ENCODE results near the gene F2R. TPM values are rescaled to one million over a fixed set of nuclear protein-coding genes. Genes with fewer than 3 reads are reported as not detected.
"Not testable (repeated sequence)": the region's sequence is repeated elsewhere in the genome, so short reads cannot be mapped to it uniquely, and the experiment has no call there.

The F2R gene
- total RNA-seq, 1 donor from 2014 or later = 18.6 TPM

DNA sequence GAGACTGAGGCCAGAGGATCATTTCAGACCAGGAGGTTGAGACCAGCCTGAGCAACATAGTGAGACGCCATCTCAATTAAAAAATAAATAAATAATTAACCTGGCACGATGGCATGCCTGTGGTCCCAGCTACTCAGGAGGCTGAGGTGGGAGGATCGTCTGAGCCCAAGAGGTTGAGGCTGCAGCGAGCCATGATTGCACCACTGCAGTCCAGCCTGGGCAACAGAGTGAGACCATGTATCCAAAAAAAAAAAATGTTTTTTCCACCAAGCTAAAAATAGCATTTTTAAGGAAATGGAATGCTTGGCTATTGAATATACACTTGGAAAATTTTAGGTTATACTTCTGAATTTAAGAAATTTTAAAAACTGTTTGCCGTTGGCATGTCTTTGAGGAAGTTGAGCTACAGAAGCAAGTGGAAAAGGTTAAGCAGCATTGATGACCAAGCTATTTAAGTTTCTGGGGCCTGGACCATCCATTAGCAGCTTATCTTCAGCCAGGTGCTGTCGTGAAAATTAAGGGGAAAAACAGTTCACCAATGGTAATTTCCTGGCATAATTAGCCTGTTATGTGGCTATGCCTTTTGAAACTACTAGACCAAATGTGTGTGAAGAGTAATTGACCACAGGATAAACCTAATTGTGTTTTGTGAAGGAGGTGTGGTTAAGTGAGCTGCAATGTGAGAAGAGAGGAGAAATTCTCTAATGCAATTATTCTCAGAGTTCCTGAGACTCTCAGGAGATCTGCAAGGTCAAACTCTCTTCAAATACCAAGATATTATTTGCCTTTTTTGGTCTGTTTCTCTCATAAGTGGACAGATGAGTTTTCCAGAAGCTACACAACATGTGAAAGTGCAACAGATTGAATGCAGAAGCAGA is 21.0 kb downstream of the F2R start:
- Histone ChIP-seq H3K9me3 (no peaks in the 10 kb centered on the region), H3K36me3 (peaks cover 9% of the 10 kb centered on the region), H3K4me3 (no peak overlapping the region), H3K27me3 (ENCODE audit: low read depth) (no peaks in the 10 kb centered on the region), H3K27ac (no peak overlapping the region), H3K4me1 (peaks cover 5% of the 10 kb centered on the region)
- TF ChIP-seq, protein P1, sequence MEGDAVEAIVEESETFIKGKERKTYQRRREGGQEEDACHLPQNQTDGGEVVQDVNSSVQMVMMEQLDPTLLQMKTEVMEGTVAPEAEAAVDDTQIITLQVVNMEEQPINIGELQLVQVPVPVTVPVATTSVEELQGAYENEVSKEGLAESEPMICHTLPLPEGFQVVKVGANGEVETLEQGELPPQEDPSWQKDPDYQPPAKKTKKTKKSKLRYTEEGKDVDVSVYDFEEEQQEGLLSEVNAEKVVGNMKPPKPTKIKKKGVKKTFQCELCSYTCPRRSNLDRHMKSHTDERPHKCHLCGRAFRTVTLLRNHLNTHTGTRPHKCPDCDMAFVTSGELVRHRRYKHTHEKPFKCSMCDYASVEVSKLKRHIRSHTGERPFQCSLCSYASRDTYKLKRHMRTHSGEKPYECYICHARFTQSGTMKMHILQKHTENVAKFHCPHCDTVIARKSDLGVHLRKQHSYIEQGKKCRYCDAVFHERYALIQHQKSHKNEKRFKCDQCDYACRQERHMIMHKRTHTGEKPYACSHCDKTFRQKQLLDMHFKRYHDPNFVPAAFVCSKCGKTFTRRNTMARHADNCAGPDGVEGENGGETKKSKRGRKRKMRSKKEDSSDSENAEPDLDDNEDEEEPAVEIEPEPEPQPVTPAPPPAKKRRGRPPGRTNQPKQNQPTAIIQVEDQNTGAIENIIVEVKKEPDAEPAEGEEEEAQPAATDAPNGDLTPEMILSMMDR (IDR thresholded peaks at IDR 0.05) = no peak
- intact Hi-C loops (cut with DNase I) = no loop called here
- DNase-seq = no peak
- ATAC-seq = no peak

DNA sequence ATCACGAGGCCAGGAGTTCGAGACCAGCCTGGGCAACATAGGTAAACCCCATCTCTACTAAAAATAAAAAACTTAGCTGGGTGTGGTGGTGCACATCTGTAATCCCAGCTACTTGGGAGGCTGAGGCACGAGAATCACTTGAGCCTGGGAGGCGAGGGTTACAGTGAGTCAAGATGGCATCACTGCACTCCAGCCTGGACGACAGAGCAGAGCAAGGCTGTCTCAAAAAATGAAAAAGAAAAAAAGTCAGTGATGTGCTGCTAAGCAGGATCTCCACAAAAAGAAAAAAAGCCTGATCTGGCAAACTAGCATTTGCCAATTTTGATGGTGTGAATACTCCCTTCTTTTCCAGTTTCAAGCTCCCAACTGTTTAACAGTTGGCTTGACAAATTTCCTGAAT is 21.9 kb downstream of the F2R start:
- Histone ChIP-seq H3K36me3 (peaks cover 6% of the 10 kb centered on the region), H3K9me3 (no peaks in the 10 kb centered on the region), H3K27ac (peak overlapping the region; percentile 22), H3K27me3 (ENCODE audit: low read depth) (no peaks in the 10 kb centered on the region), H3K4me1 (peaks cover 5% of the 10 kb centered on the region), H3K4me3 (no peak overlapping the region)
- DNase-seq (no peak), ATAC-seq (no peak)
- intact Hi-C loops (cut with DNase I) = no loop called here
- TF ChIP-seq, protein P1 (IDR thresholded peaks at IDR 0.05) = no peak

DNA sequence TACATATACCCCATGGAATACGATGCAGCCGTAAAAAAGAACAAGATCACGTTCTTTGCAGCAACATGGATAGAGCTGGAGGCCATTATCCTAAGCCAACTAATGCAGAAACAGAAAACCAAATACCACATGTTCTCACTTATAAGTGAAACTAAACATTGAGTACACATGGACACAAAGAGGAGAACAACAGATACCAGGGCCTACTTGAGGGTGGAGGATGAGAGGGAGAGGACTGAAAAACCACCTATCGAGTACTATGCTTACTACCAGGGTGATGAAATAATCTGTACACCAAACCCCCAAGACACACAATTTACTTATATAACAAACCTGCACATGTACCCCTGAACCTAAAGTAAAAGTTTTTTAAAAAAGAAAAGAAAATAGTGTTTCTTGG is 25.6 kb downstream of the F2R start:
- H3K4me3 ChIP-seq; H3K27ac ChIP-seq; DNase-seq; ATAC-seq; H3K27me3 ChIP-seq (ENCODE audit: low read depth); H3K9me3 ChIP-seq; H3K36me3 ChIP-seq; H3K4me1 ChIP-seq; intact Hi-C loops (cut with DNase I): not testable (repeated sequence)

DNA sequence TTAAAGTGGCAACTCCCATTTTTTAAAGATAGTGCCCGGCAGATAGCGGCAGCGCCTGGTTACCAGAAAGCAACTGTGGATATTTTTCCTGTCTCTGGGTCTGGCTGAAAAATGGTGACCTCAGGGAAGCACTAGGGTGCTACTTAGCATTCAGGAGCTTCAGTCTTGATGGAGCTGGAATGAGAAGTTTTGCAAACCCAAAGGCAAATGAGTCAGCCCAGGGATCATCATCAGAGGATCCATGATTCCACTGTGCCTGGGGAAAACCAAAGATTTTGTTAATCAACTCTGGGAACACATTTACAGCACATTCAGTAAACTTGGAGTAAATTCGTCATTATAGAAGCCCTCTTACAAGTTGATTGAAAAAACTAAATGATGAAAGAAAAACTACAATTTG is 26.7 kb downstream of the F2R start:
- DNase-seq (no peak), ATAC-seq (no peak)
- H3K4me3 ChIP-seq = no peak overlapping the region
- intact Hi-C loops (cut with DNase I) = no loop called here
- H3K27me3 ChIP-seq (ENCODE audit: low read depth) = no peaks in the 10 kb centered on the region
- no peaks in the 10 kb centered on the region for H3K9me3 ChIP-seq
- H3K4me1 ChIP-seq = peaks cover 5% of the 10 kb centered on the region
- TF ChIP-seq, protein P1 (IDR thresholded peaks at IDR 0.05) = no peak
- H3K27ac ChIP-seq = no peak overlapping the region
- no peaks in the 10 kb centered on the region for H3K36me3 ChIP-seq

DNA sequence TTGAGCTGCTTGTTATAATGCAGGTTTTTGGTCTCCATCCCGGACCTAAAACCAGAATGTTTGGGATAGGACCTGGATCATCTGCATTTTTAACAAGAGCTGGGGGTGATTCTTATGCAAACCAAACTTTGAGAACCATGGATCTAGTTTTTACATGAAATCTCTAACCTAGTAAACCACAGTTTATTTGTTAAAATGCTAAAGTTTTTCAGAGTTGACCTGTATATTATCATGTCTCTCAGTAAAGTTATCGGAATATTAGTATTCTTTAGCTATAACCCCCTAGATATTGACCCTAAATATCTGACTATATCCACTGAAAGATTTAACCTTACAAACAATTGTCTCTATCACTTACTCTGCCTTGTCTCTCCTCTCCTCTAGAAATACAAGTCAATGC is 28.7 kb downstream of the F2R start:
- intact Hi-C loops (cut with DNase I) = no loop called here
- no peaks in the 10 kb centered on the region for H3K9me3 ChIP-seq
- H3K27ac ChIP-seq = no peak overlapping the region
- H3K27me3 ChIP-seq (ENCODE audit: low read depth) = no peaks in the 10 kb centered on the region
- H3K36me3 ChIP-seq = no peaks in the 10 kb centered on the region
- TF ChIP-seq, protein P1 (IDR thresholded peaks at IDR 0.05) = no peak
- no peak for ATAC-seq
- no peak for DNase-seq
- H3K4me3 ChIP-seq = no peak overlapping the region
- peaks cover under 1% of the 10 kb centered on the region for H3K4me1 ChIP-seq

DNA sequence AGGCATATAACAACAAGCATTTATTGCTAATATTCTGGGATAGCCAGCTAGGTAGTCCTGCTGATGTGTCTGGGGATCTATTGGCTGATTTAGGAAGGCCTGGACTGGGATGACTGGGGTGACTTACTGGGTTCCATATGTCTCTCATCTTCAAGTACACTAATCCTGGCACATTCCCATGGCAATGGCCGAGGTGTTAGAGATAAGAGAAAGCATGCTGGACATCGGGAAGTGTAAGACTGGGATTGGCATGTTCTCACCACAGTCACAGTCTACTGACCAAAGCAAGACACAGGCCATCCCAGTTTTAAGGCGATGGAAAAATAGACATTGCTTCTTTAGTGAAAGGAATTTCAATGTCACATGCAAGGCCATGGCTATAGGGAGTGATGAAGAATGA is 29.7 kb downstream of the F2R start:
- TF ChIP-seq, protein P1 (IDR thresholded peaks at IDR 0.05) = no peak
- no peaks in the 10 kb centered on the region for H3K36me3 ChIP-seq
- H3K27me3 ChIP-seq (ENCODE audit: low read depth) = no peaks in the 10 kb centered on the region
- DNase-seq = no peak
- H3K4me3 ChIP-seq = no peak overlapping the region
- peak; percentile 26 to 52 for ATAC-seq
- no peaks in the 10 kb centered on the region for H3K4me1 ChIP-seq
- intact Hi-C loops (cut with DNase I) = no loop called here
- no peaks in the 10 kb centered on the region for H3K9me3 ChIP-seq
- no peak overlapping the region for H3K27ac ChIP-seq

All from lower lobe of right lung (tissue), 2 donors.